Fibroblast of skin of left biceps (primary cell): ENCODE data around the gene STEAP3.

Source experiments
- DNase-seq, 2 experiments: peaks; one replicate each; pipeline ENCODE4 v3.0.0-alpha.2; 2013; ENCODE audit warnings: low read depth in 2 of 2

The STEAP3 gene

GRCh38 chr2:119246884-119247843 lies 23.5 kb downstream of the STEAP3 start:
- DNase-seq: no peak

GRCh38 chr2:119247844-119248271 lies 24.2 kb downstream of the STEAP3 start:
- no peak for DNase-seq

- no peak for DNase-seq
Observed at GRCh38 chr2:119248311-119248710, 24.7 kb downstream of the STEAP3 start.

- DNase-seq: no peak
Observed at GRCh38 chr2:119248751-119249150, 25.1 kb downstream of the STEAP3 start.

GRCh38 chr2:119249311-119249710 lies 25.7 kb downstream of the STEAP3 start:
- DNase-seq: no peak

- no peak for DNase-seq
Observed at GRCh38 chr2:119249855-119250717, 26.5 kb downstream of the STEAP3 start.

- no peak for DNase-seq
Observed at GRCh38 chr2:119250718-119251290, 27.2 kb downstream of the STEAP3 start.

- DNase-seq: no peak
Observed at GRCh38 chr2:119251652-119252051, 28.0 kb downstream of the STEAP3 start.

- DNase-seq: peak; percentile 78 to 81
Observed at GRCh38 chr2:119252186-119253113, 28.8 kb downstream of the STEAP3 start.

GRCh38 chr2:119253114-119253702 lies 29.6 kb downstream of the STEAP3 start:
- DNase-seq: no peak

- no peak for DNase-seq
Observed at GRCh38 chr2:119253760-119254600, 30.3 kb downstream of the STEAP3 start.

- DNase-seq: no peak
Observed at GRCh38 chr2:119254601-119255080, 31.0 kb downstream of the STEAP3 start.

- DNase-seq: peak; percentile 93 to 94
Observed at GRCh38 chr2:119255760-119256581, 32.3 kb downstream of the STEAP3 start.

- DNase-seq: no peak
Observed at GRCh38 chr2:119256582-119256921, 32.9 kb downstream of the STEAP3 start.

- DNase-seq: no peak
Observed at GRCh38 chr2:119257198-119257597, 33.6 kb downstream of the STEAP3 start.

GRCh38 chr2:119259296-119259860 lies 35.7 kb downstream of the STEAP3 start:
- DNase-seq: no peak

GRCh38 chr2:119260646-119261492 lies 37.2 kb downstream of the STEAP3 start:
- peak; percentile 62 to 70 for DNase-seq
